HG03025 (cell line): ENCODE data around the gene UQCC2.

Experiments
- ATAC-seq: cut with Tn5 transposase; IDR thresholded peaks from one replicate; pipeline ENCODE4 v1.9.1; 2021; ENCODE audit warnings: mild to moderate bottlenecking, moderate library complexity; ENCODE audit not compliant: unreplicated experiment, low FRiP score

The UQCC2 gene

GRCh38 chr6:33711140-33712129, at the start of gene UQCC2:
Gene UQCC2, minus strand, starts transcription at chr6:33711700. Its CDS starts 14 bp downstream, at chr6:33711686.
- ATAC-seq: peak; percentile 80

- ATAC-seq: no peak
Measured at GRCh38 chr6:33759887-33760629, 48.6 kb upstream of the UQCC2 start.

GRCh38 chr6:33758815-33759216, 47.3 kb upstream of the UQCC2 start:
- ATAC-seq: no peak

GRCh38 chr6:33757906-33758305, 46.4 kb upstream of the UQCC2 start:
- ATAC-seq: no peak

DNA sequence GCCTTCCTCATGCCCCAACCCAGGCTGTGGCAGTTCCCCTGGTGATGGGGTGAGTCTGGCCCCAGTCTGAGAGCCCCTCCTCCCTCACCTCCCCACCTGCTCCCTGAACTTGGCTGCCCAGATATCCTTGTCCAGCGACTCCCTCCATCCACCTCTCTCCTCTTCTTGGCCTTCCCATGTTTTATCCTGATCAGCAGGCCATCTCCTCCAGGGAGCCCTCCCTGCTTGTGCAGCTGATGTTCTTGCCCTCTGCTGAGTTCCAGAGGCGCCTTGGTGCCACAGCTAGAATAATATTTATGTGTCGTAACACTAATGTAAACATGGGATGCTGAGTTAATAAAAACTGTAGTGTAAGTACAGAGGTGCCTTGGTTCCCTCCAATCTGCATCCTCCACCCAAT, 45.6 kb upstream of the UQCC2 start:
- no peak for ATAC-seq

- ATAC-seq: no peak
Measured at GRCh38 chr6:33756211-33756954, 44.9 kb upstream of the UQCC2 start.

- ATAC-seq: no peak
Measured at GRCh38 chr6:33755070-33755869, 43.8 kb upstream of the UQCC2 start.

GRCh38 chr6:33754222-33754621, 42.7 kb upstream of the UQCC2 start:
- ATAC-seq: no peak

DNA sequence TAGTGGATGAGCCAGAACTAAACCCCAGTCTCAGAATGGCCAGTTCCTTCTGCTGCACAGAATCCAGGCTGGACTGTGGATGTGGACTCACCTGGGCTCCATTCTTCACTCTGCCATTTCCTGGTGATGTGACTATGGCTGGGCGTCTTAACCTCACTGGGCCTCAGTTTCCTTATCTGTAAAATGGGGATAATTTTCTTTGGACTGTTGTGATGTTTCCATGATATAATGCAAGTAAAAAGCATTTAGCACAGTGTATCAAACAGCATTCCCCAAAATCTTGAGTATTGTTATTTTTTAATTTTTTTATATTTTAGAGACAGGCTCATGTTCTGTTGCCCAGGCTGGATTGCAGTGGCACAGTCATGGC, 41.1 kb upstream of the UQCC2 start:
- ATAC-seq: no peak

- ATAC-seq: no peak
Measured at GRCh38 chr6:33751771-33752645, 40.5 kb upstream of the UQCC2 start.

DNA sequence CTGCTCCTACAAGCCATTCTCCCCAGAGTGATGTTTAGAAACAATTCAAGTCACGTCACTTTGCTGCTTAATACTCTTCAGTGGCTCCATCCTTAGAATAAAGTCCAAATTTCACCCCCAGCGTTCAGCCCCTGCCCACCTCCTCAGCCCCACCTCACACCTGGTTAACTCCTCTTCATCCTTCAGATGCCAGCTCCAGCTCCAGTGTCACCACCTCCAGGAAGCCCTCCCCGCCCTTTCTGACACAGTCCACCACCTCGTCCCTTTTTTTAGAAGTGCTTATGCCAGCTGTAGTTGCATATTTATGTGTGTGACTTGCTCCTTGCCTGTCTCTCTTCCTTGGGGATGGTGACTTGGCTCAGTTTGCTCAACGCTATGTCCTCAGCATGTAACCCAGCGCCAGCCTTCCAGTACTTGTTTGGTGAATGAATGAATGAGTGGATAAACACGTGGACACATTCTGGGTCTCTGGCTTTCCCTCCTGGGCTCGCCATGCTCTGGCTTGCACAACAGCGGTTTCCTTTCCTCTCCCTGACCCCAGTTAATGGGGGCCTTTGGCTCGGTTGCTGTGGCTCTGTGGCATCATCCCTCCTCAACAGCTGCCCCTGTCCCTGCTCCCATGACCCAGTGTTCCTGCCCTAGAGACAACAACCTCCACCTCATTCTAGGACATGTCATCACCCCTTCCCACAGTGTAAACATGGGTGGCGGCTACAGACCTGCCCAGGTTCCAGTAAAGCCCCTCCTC, 38.9 kb upstream of the UQCC2 start:
- ATAC-seq: no peak

- no peak for ATAC-seq
Measured at GRCh38 chr6:33749401-33749800, 37.9 kb upstream of the UQCC2 start.

DNA sequence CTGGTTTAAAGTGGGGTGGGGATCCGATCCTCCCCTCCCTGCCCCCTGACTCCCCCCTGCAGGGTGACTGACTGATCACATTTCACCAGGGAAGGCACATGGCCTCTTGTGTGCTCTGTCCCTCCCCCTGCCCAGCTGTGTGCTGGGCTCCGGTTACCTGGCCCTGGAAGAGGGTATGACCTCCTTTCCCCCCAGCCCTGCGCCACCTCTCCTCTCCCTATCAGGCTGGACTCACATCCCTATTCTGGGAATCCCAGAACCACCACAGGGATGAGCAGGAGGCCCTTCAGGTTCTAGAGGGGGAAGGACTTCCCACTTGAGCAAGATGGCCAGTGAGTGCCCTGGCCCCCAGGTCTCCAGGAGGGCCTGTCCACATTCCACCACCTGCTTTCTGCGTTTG, 37.3 kb upstream of the UQCC2 start:
- ATAC-seq: no peak

DNA sequence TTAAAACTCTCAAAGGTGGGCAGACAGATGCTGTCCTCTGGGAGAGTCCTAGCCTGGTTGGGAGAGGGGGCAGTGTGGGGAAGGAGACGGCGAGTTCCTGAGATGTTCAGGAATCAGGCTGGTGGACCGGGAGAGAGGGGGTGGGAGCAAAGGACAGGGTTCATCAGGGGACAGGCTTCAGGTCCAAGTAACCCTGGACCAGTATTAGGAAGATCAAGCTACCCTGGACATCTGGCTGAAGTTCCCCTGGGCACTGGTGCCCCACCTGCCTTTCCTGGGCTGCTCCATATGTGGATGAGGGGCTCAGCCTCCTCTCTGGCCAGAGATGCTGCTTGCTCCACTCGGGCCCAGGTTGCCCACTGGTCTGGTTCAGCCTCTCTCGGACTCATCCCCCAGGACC, 36.3 kb upstream of the UQCC2 start:
- ATAC-seq: no peak

- ATAC-seq: no peak
Measured at GRCh38 chr6:33746651-33747100, 35.2 kb upstream of the UQCC2 start, which contains the start of gene IP6K3. Gene IP6K3, minus strand, starts transcription at chr6:33746905. Its CDS starts 11,429 bp downstream, at chr6:33735476.

- no peak for ATAC-seq
Measured at GRCh38 chr6:33746036-33746600, 34.6 kb upstream of the UQCC2 start.

DNA sequence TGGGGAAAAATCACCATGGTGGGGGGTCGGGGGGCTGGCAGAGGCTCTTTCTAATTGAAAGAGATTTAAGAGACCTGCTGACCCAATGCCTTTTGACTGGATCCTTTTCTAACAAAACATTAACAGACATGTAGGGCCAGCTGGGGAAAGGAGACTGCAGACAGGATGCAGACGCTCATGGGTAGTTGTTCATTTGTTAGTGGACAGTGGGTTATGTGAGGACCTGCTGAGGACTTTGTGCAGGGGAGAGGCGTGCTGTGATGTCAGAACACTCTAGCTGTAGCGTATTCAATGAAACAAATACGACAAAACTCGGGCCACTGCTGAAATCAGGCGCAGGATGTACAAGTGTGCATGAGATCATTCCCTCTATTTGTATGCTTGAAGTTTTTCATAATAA, 34.0 kb upstream of the UQCC2 start:
- ATAC-seq: no peak
